Measurements from ENCODE around the gene NT5C2.

The NT5C2 gene

GRCh38 chr10:103120977-103121735, 71.9 kb downstream of the NT5C2 start:
- no peak for DNase-seq

GRCh38 chr10:103120546-103120945, 72.5 kb downstream of the NT5C2 start:
- DNase-seq = no peak

GRCh38 chr10:103117247-103117646, 75.8 kb downstream of the NT5C2 start:
- no peak for DNase-seq

GRCh38 chr10:103114876-103115275, 78.2 kb downstream of the NT5C2 start:
- no peak for DNase-seq

GRCh38 chr10:103111918-103112877, 80.9 kb downstream of the NT5C2 start:
- DNase-seq = no peak

GRCh38 chr10:103111031-103111917, 81.8 kb downstream of the NT5C2 start:
- no peak for DNase-seq

GRCh38 chr10:103110407-103110806, 82.7 kb downstream of the NT5C2 start:
- no peak for DNase-seq

- no peak for DNase-seq
Measured at GRCh38 chr10:103109821-103110220, 83.3 kb downstream of the NT5C2 start.

- no peak for DNase-seq
Measured at GRCh38 chr10:103106539-103106938, 86.5 kb downstream of the NT5C2 start.

GRCh38 chr10:103105462-103105861, 87.6 kb downstream of the NT5C2 start:
- no peak for DNase-seq

GRCh38 chr10:103104721-103105120, 88.4 kb downstream of the NT5C2 start:
- no peak for DNase-seq

- no peak for DNase-seq
Measured at GRCh38 chr10:103103989-103104388, 89.1 kb downstream of the NT5C2 start.

- no peak for DNase-seq
Measured at GRCh38 chr10:103102195-103102594, 90.9 kb downstream of the NT5C2 start.

GRCh38 chr10:103100620-103101019, 92.5 kb downstream of the NT5C2 start:
- no peak for DNase-seq

- DNase-seq = no peak
Measured at GRCh38 chr10:103098240-103098639, 94.8 kb downstream of the NT5C2 start.

GRCh38 chr10:103096130-103096529, 96.9 kb downstream of the NT5C2 start:
- no peak for DNase-seq

- DNase-seq = no peak
Measured at GRCh38 chr10:103095005-103095404, 98.1 kb downstream of the NT5C2 start.

GRCh38 chr10:103090911-103091310, 102.2 kb downstream of the NT5C2 start:
- no peak for DNase-seq

- DNase-seq = no peak
Measured at GRCh38 chr10:103089493-103089892, 103.6 kb downstream of the NT5C2 start.

- DNase-seq = no peak
Measured at GRCh38 chr10:103086799-103087198, 106.3 kb downstream of the NT5C2 start.

GRCh38 chr10:103086261-103086660, 106.8 kb downstream of the NT5C2 start:
- DNase-seq = no peak

GRCh38 chr10:103083977-103084320, 109.1 kb downstream of the NT5C2 start:
- DNase-seq = no peak

All from T-helper 9 cell (primary cell).